SK-N-SH (cell line): ENCODE results near the gene KRTAP5-5.

Experiments
- CTCF ChIP-seq: fragments of 200-600 bp; sonication (generic); IDR thresholded peaks from 2 replicates; pipeline ENCODE4 v1.6.1; 2017; ENCODE audit warnings: antibody characterized with exemption, mild to moderate bottlenecking, moderate library complexity
- EZH2phosphoT487 ChIP-seq: fragments of 200-600 bp; sonication (generic); IDR thresholded peaks from 2 replicates; pipeline ENCODE4 v1.6.1; 2017; ENCODE audit warnings: low read depth, mixed run types, mild to moderate bottlenecking, antibody characterized with exemption, moderate library complexity, borderline replicate concordance
- GATA2 ChIP-seq: sonication (generic); formaldehyde crosslinking; IDR thresholded peaks from 2 replicates; pipeline ENCODE4 v1.5.0; 2020; ENCODE audit warnings: mild to moderate bottlenecking, missing genetic modification reagents
- MAX ChIP-seq: IDR thresholded peaks from 2 replicates; pipeline ENCODE4 v1.4.0; 2012; ENCODE audit warnings: low read depth
- POLR2AphosphoS5 ChIP-seq: IDR thresholded peaks from 2 replicates; pipeline ENCODE4 v1.6.1; 2012; ENCODE audit warnings: low read depth, low read length
- RAD21 ChIP-seq: IDR thresholded peaks from 2 replicates; pipeline ENCODE4 v1.6.1; 2012; ENCODE audit warnings: mild to moderate bottlenecking, low read length
- RFX5 ChIP-seq: IDR thresholded peaks from 2 replicates; pipeline ENCODE4 v1.6.1; 2012; ENCODE audit warnings: mild to moderate bottlenecking, improper control_type of control experiment, low read length
- RXRA ChIP-seq: IDR thresholded peaks from 2 replicates; pipeline ENCODE4 v1.4.0; 2012; ENCODE audit warnings: low read depth, mild to moderate bottlenecking, borderline replicate concordance
- SMC3 ChIP-seq: IDR thresholded peaks from 2 replicates; pipeline ENCODE4 v1.6.1; 2012; ENCODE audit warnings: low read depth, low read length, improper control_type of control experiment
- TAF1 ChIP-seq: IDR thresholded peaks from 2 replicates; pipeline ENCODE4 v1.6.1; 2012; ENCODE audit warnings: low read depth, mild to moderate bottlenecking, low read length, moderate library complexity, borderline replicate concordance
- TCF12 ChIP-seq: IDR thresholded peaks from 2 replicates; pipeline ENCODE4 v1.4.0; 2012
- USF1 ChIP-seq: IDR thresholded peaks from 2 replicates; pipeline ENCODE4 v1.4.0; 2012; ENCODE audit warnings: low read depth, borderline replicate concordance
- TF ChIP-seq, protein P1 (sequence below): IDR thresholded peaks from 2 replicates; pipeline ENCODE4 v1.6.1; 2012; ENCODE audit warnings: mild to moderate bottlenecking, low read depth, low read length, moderate library complexity

DNA sequence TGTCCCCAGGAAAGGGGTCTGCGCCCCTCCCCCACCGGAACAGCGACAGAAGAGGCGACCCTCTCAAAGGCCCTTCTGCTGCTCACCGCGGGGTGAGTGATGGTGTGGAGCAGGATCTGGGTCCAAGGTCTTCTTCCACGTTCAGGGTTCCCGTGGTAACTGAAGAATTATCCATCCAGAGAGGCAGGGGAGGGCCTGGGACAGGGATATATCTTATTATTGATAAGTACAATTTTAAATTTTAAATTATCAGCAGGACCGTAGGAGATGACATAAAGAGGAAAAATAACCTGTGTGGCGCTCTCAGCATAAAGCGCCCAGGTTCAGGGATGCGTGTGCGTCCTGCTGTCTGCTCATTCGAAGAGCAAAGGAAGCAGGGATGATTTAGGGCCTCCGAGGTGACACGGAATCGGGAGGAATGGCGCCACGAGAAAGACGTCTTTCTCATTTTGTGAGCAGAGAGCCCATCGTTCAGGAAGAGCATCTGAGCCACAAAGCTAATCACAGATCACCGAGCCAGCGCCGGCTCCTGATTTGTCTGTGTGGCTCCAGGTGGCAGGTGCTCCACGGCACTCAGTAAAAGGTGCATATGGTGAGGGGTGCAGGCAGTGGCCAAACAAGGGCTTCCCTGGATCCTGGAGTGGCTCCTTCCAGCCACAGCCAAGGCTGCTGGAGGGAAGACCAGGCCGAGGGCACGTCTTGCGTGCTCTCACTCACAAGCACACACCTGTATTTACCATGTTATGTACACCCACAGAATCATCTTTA is 19.3 kb downstream of the KRTAP5-5 start:
- no peak for TF ChIP-seq SMC3
- no peak for TF ChIP-seq RXRA
- TF ChIP-seq CTCF, result no peak
- no peak for TF ChIP-seq USF1
- TF ChIP-seq RFX5, result no peak
- no peak for TF ChIP-seq TAF1
- TF ChIP-seq, protein P1, sequence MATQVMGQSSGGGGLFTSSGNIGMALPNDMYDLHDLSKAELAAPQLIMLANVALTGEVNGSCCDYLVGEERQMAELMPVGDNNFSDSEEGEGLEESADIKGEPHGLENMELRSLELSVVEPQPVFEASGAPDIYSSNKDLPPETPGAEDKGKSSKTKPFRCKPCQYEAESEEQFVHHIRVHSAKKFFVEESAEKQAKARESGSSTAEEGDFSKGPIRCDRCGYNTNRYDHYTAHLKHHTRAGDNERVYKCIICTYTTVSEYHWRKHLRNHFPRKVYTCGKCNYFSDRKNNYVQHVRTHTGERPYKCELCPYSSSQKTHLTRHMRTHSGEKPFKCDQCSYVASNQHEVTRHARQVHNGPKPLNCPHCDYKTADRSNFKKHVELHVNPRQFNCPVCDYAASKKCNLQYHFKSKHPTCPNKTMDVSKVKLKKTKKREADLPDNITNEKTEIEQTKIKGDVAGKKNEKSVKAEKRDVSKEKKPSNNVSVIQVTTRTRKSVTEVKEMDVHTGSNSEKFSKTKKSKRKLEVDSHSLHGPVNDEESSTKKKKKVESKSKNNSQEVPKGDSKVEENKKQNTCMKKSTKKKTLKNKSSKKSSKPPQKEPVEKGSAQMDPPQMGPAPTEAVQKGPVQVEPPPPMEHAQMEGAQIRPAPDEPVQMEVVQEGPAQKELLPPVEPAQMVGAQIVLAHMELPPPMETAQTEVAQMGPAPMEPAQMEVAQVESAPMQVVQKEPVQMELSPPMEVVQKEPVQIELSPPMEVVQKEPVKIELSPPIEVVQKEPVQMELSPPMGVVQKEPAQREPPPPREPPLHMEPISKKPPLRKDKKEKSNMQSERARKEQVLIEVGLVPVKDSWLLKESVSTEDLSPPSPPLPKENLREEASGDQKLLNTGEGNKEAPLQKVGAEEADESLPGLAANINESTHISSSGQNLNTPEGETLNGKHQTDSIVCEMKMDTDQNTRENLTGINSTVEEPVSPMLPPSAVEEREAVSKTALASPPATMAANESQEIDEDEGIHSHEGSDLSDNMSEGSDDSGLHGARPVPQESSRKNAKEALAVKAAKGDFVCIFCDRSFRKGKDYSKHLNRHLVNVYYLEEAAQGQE, result no peak
- TF ChIP-seq POLR2AphosphoS5, result no peak
- no peak for TF ChIP-seq MAX
- TF ChIP-seq GATA2 (CRISPR knock-in tag), result no peak
- no peak for TF ChIP-seq EZH2phosphoT487
- no peak for TF ChIP-seq RAD21
- no peak for TF ChIP-seq TCF12
